ENCODE data around the gene DLL1.

Gene DLL1

DNA sequence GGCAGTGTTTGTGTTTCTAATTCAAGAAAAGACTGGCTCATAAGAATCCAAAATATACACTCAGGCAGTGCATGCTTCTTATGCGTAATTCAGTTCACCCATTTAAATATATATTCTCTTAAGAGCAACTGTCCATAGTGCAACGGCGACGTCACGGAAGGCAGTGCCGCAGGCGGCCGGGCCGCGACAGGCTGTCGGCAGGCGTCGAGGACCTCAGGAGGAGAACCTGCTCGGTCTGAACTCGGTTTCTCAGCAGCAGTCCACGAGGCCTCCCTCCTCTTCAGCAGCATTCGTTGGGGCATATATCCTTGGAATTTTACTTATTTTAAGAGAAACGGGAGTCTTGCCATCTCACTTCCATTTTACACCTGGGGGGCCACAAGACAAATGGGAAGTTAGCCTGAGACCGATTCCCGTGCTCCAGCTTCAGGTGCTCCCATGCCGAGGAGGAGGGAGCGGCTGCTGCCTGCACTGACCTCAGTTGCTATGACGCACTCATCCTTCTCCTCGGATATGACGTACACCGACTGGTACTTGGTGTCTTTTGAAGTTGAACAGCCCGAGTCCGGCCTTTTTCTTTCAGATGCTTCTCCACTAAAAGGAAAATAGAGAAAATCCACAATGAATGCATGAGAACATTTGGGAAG, 8.2 kb downstream of the DLL1 start:
- DNase-seq (ENCODE audit: low read depth), result no peak

DNA sequence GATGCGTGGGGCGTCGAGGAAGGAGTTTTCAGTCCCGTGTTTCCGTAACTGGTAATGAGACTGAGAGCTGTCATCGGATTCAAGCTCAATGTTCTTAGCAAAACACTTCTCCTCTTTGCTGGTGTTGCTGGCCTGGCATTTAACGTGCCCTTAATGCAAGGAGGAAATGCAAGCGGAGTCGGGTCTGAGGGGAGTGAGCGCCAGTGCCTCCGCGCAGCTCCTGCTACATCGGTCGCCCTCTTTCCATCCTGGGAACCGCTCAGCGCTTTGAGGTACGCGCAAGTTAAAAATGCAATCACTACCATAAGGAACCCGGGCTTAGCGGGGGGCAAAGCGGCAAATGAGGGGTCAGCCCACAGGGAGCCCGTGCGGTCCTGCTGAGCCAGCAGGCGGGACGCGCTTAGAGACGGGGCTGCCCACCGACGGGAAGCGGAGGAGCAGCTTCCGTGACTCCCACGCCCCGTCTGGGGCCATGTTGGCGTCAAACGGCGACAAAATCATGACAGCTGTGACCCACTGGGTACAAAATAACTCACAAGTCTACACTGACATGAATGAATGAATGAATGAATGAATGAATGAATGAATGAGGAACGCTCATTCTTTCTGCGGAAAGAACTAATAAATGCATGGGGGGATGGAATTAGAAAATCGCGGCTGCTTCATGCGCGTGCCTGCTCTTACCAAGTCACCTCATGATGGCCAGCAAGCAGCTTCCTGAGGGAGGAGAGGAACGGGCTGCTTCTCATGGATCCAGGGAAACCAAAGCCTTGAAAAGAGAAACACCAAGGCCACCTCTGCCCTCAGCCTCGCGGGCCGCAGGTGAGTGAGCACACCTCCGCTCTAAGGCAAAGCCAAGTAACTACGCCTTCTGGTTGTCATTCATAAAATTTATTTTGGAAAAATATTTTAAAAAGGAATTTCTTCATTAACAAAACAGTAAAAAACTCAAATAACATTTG, 9.3 kb downstream of the DLL1 start:
- no peak for DNase-seq (ENCODE audit: low read depth)

DNA sequence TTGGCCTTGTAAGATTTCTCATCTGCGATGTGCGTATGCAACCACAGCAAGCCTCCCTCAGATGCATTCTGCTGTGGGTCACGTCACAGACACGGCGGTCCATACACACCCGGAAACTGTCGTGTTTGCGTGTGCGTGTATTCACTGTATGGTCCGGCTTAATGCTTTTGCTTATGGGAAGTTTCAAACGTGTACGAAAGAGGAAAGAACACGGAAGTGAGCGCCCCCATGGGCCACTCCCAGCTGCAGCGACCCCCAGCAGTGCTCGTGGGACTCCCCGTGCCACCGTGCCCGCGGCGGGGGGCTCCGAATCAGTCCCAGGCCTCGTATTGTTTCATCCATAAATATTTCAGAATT, 10.2 kb downstream of the DLL1 start:
- DNase-seq (ENCODE audit: low read depth), result no peak

DNA sequence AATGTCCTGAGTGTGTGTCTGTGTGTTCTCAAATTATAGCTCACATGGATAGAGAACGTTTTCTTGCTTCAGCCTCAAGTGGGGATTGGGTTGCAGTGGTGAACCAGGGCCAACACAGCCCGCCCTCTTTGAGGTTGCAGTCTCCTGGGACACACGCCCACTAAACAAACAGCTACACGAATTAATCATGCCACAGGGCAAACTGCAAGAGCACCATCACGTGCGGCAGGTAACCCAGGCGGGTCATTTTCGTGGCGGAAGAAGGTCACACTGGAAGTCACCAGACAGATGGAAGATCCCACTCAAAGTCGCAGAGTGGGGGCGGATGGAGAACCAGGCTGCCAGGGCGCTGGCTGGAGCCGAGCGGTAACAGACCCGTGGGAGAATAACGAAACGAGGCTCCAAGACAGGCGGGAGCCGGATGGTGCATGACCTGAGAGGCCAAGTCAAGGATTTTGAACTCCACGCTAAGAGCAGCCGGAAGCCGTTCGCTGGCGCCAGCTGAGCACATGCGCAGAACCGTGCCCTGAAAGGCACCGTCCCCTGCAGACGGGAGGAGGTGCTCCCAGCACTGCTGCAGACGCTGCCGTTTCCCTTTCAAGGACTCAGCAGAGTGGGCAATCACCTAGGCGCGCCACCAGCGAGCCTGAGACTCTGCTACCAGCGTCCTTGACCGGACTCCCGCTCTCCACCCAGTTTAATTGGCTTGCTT, 10.7 kb downstream of the DLL1 start:
- DNase-seq (ENCODE audit: low read depth), result no peak

DNA sequence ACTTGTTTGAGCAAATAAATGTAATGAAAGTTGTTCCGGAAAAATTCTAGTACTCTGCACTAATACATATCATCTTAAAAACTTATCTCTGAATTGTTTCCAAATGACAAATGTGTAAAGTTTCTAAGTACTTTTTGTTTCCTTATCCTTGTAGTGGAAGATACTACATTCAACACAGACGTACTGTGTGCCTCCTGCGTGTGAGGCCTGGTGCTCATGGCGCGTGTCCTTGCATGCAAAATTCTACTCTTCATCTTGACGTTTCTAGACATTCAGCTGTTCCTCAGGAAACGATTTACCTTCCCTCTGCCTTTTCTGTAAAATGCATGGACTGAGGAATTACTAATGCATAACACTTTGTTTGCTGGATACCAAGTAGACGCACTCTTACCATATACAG, 11.5 kb downstream of the DLL1 start:
- no peak for DNase-seq (ENCODE audit: low read depth)

DNA sequence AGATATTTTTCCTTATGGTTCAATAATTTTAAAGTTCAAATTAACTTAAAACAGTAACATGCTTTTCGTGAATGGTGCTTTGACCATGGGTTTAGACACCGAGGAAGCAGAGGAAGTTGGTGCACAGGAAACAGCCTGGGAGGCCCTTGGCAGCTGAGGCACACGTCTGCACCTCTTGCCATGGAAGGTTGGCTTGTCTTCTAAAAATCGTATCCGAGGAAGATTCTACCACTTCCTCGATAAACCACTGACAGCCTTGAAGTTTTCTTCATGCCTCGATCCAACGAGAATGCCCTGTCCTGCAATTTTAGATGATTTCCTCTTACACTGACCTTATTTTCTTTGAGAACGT, 12.2 kb downstream of the DLL1 start:
- no peak for DNase-seq (ENCODE audit: low read depth)

DNA sequence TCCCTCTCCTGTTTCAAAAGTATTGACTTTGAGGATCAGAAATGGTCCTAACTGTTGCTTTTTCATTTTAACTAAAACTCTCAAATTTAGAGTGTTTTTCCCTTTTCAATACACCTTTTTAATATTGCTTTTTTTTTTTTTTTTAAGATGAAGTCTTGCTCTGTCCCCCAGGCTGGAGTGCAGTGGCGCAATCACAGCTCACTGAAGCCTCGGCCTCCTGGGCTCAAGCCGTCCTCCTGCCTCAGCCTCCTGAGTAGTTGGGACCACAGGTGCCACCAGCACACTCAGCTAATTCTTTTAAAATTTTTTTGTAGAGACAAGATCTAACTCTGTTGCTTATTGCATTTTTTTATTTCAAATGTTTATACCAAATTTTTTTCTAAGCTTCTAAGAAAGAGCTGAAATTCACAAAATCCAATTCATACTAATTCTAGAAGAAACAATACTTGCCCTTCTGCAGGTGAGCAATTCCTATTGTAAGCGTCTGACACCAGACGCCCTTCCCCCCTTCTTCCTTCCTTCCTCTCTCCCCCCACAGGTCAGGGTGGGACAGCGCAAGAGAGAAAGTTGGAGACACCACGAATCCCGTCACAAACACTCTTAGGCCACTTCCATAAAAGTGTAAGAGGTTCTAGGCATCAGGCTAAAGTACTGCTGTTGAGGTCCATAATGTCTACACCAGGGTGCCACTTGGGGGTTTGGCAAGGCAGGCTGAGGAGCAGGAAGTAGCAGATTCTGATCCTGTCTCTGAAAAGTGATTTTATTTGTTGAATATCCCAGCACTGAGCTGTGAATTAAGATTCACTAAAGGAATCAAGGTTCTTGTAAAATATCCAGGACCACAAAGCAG, 12.8 kb downstream of the DLL1 start:
- DNase-seq (ENCODE audit: low read depth), result no peak

DNA sequence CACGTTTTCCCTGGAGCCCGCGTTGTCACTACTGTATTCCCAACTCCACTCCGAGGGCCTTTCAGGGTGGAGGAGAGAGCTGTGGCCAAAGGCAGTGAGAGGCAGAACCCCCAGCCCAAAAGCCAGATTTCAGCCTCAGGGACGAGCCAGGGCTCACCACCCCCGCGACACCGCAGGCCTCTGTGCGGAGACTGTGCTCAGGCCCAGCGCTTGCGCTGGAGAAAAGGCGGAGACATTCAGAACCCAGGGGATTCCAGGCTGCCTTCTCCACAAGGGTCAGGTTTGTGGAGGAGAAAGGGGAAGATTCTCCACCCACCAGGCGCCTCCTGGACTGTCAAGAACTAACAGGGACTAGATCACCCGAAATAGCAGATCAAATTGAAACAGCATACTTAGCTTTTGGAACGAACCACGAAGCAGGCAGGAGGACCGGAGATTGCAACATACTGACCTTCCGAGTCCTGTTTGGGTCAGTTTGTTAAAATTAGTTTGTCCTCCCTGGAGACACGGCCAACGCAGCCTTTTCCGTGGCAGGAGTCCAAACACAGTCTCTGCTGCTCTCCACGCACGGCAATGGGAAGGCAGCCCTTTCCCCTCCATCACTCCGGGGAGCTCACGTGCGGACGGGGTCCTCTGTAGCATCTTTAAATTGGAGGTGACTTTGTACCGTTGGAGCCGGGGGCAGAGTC, 14.4 kb downstream of the DLL1 start:
- DNase-seq (ENCODE audit: low read depth), result no peak

DNA sequence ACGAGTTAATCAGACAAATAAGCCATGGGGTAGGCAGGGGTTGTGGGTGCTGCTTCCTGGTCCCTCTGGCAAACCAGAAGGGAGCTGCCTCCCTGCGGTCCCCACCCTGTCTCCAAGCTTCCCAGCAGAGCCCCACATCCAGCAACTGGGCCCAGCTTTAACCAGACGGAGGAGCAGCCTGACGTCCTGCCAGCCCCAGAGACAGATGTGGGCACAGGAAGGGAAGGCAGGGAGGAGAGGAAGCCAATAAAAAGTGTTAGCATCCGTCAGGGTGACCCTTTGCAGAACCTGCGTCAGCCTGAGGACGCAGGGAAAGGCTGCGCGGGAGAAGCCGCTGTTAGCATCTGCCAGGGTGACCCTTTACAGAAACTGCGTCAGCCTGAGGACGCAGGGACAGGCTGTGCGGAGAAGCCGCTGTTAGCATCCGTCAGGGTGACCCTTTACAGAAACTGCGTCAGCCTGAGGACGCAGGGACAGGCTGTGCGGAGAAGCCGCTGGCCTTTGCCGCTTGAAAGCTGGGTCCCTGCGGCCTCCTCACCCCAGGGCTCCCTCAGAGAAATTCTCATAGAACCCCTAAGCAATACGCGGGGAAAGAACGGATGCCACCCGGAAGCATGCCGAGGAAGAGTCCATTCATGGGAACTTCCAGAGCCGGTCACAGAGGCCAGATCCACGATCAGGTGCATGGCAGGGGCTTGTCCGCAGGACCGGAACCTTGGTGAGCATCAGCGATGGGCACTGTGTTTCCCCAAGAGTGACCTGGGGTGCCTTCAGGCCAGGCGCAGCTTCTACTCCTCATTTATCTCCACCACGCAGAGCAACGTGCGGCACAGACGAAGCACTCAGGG, 15.9 kb downstream of the DLL1 start:
- DNase-seq (ENCODE audit: low read depth), result no peak

DNA sequence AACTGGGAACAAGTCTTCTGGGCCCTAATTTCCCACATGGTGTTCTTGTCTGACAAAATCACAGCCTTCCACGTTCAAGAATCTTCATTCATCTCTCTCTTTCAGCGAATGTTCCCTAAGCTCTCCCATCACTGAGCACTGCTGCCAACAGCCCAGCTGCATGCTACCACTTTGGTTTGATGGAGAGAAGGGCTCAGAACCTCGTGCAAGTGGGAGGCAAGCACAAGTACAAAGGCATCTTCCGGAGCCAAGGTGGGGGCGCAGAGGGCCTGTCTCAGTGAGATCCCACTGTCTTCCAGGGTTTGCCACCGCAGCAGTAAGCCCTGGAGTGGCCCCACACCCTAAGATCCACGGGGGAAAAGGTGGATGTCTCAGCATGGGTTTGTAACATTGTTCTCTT, 17.2 kb downstream of the DLL1 start:
- DNase-seq (ENCODE audit: low read depth), result no peak

DNA sequence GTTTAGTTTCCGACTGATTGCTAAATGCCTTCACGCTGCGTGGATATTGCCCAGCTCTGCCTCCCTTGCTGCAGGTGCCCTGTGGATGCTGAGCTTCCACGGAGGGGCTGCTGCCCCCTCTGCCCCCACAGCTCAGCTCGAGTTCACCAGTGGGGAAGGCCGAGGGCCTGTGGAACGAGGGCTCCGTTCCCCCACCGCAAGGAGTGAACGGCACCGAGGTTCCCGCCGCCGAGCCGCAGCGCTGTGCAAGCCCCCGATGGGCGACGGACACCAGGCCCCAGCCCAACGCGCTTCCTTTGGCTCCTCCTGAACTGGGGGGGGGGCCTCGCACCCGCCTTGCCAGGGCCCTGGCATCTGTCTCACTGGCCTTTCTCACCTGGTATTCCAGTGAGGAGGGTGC, 17.7 kb downstream of the DLL1 start:
- DNase-seq (ENCODE audit: low read depth), result no peak

DNA sequence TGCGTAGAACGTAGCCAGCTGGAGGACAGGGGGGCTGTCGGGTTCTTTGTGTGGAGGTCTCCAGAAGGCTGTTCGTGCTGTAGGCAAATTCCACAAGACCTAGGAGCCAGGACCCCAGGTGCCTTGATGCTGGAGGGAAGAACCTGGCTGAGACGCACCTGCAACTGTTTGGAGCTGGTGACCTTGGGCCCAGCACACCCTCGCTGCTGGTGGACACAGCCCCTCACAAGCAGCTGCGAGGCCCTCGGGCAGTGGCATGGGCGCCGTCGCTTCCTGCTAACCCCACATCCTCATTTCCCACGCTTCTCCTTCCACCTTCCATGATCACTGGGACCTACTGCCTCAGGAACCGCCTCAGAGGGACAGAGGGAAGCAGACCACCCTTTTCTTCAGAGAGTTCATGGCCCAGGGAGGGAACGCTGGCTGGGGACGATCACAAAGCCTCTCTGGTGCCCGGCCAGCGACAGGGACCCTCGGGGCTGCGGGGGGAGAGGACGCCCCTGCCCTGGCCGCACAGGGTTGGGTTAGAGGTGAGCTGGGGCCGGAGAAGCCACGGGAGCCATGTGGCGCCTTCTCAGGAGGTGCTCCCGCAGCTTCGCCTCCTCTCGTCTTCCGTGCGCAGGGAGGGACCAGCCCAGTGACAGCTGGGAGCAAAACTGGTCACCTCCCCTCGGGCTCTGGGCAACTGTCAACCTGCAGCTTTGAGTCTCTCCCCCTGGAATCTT, 18.4 kb downstream of the DLL1 start:
- no peak for DNase-seq (ENCODE audit: low read depth)

DNA sequence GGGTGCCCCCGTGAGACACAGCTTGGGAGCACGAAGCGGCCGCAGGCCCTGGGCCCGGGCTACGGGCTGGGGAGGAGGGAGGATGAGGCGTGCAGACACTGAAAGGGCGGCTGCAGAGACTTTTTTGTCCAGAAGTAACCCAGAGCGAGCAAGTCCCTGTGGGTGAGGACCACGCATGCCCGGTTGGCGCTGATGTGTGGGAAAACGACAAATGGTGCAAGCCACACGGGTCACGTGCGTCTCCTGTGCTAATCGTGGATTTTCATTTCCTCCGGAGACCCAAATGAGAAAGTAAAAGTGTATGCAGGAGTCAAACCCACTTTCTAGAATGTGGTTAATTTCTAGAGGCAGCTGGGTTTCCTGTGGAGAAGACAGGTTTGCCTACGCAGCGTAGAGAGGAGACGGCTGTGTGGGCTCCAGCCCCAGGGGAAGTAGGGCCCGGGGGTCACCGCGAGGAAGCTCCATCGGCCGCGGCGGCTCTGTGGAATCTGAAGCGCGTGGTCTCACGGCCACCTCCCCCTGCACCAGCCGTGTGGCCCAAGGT, 19.0 kb downstream of the DLL1 start:
- DNase-seq (ENCODE audit: low read depth), result peak; percentile 70

DNA sequence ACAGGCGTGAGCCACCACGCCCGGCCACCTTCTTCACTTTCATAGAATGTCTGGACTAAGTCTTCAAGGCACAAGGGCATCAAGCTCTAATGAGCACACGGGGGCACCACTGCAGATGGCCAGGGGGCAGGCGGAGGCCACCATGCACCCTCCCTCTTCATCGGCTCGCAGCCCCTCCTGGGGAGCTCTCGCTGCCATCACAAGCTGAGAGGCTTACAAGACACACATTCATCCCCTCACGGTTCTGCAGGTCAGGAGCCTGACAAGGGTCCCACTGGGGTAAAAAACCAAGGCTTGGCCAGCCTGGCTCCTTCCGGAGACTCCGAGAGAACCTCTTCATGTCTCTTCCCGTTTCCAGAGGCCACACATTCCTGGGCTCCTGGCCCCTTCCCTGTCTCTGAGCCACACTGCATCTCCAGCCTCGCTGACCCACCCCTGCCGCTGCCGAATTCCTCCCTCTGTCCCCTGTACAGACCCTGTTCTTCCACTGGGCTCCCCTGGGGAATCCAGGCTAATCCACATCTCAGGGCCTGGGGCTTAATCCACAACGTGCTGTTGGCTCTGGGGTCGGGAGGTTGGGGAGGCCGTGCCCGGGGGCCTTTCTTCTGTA, 19.8 kb downstream of the DLL1 start:
- no peak for DNase-seq (ENCODE audit: low read depth)

DNA sequence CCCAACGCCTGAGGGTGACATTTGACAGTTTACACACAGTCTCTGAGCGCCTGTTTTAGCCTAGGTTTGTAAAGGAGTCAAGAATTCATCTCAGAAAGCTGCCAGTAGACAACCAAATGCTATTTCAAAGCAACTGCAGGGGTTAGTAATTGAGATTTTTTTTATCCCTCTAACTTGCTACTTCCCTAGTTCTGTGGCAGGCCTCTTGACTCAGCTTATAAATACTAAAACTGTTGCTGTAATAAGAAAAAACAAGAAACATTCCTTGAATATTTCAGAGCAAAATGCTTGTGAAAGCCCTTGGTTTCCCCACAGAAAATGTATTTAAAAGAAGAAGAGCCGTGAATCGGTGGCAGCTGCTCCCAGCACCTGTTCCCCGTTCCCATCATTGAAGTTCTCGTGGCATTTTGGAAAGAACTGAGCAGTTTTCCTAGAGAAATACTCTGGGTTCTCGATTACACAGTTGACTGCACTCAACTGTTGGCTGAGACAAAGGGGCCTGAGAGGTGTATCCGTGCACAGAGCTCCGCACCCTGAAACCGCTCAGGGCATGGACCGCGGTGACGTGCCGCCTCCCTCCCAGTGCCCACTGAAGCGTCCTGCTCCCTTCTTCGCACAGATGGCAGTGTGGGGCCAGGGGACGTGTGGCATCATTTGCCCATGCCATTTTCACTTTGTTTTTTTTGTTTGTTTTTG, 20.9 kb downstream of the DLL1 start:
- no peak for DNase-seq (ENCODE audit: low read depth)

DNA sequence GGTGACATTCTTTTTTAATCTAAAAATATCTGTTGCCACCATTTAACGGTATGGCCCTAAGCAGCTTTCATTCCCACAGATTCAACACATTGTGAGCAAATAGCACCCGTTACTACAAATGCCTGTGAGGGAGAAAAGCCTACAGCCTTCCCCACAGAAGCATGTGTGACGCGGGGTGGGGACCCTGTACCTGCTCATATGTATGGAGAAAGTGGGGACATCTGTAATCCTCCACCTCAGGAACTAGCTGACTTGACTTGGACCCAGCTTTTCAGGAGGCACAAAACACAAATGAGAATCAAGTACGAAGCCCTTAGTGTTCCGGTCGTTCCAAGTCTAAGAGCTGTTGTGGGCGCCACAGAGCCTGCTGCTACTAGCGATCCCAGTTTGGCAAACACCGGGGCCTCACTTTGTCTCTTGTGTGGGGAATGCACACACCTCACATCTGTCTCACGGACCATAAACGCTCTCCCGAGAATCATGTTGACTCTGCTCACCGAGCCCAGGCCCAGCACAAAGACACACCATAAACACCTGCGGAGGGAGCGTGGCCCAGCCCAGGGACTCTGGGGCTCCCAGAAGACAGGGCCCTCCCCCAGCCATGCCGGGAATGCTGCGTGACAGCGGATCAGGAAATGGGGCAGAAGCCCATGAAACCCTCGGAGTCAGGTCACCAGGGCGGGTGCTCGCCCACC, 21.6 kb downstream of the DLL1 start:
- DNase-seq (ENCODE audit: low read depth), result no peak

DNA sequence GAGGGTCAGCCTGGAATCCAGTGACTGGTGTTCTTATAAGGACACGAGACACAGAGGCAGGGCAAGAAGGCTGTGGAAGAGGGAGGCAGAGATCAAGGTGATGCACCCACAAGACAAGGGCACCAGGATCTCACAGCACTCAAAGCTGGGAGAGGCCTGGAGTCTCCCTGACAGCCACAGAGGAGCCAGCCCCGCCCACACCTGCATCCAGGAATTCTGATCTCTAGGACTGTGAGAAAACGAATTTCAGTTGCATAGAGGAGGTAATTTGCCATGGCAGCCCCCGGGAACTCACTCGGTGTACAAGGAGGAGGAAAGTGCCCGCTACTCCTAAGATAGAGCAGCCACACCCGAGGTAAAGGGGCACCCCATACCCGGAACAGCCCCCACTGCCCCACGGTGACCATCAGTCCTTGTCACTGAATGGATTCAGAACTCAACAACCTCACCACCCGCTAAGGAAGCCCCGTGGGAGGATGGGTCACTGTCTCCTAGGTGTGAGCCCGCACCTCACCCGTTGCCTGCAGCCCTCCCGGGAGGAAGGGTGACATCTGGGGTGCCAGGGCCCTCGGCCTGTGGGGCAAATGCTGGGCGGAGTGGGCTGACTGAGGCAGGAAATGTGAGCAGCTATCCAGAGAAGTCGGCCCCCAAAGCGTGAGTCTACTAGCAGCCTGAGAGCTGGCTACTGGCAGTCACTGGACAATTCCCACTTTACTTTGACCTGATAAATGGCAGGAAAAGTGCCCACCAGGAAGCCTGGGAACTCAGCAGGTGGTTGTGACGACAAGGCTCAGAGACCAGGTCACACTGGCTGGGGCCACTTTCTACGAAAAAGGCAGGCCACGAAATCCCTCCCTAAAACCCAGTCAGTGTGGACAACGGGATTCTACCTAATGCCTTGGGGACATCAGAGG, 22.4 kb downstream of the DLL1 start:
- DNase-seq (ENCODE audit: low read depth), result no peak

Measured in activated T-cell treated with anti-CD3 and anti-CD28 coated beads for 24 hours (primary cell).